Activated CD4-positive, alpha-beta T cell treated with anti-CD3 and anti-CD28 coated beads, Interleukin-2, amount 50 U/mL, for 16 hours (primary cell): ENCODE results near the gene ZNF391.
"Not testable (repeated sequence)": the region's sequence is repeated elsewhere in the genome, so short reads cannot be mapped to it uniquely, and the experiment has no call there.

Experiments
- DNase-seq: peaks from one replicate; pipeline ENCODE4 v3.0.0-alpha.2; 2020

Gene ZNF391

DNA sequence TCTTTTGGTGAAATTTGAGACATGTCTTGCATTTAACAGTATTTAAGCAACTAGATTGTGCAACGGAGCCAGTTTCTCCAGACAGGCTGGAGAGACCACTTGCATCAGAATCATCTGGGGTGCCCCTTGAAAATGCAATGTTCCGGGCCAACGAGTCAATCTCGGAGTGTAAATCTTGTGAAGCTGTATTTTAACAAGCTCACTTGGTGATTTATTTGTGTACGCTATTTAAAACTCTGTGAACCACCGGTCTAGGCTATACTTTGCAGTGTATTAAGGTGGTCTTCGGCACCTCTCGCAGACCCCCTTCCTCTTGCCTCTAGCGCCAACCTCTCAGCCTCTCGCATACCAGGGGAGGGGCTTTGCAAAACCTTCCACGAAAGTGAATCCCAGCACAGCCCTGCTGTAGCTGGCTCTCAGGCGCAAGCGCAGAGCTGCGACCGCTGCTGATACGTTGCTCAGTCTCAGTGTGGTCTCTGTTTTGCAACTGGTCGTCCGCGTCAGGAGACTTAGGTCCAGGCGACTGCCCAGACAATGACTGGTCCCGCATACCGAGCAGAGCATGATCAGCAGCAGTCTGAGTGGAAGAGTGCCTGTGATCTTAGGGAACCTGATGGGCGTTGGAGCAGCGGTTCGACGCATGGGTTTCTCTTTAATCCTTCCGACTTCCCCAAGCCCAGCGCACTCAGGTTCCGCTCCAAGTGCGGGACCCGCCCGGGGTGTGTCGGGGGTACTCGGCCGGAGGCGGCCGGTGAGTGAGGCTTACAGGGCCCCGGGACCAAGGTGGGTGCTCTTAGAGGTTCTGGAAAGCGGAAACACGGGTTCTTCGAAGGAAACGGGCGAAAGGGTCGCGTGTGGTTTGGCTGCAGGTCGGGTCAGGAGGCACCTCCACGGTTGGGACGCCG lies at the start of gene ZNF391:
TSS of gene ZNF391 (plus strand) at position 467 of the 905 bp plus-strand sequence. CDS start 11,612 bp downstream, outside the sequence.
- peak; percentile 73 for DNase-seq

- no peak for DNase-seq
These were observed 35.7 kb upstream of the ZNF391 start for GRCh38 chr6:27352850-27353249.

DNA sequence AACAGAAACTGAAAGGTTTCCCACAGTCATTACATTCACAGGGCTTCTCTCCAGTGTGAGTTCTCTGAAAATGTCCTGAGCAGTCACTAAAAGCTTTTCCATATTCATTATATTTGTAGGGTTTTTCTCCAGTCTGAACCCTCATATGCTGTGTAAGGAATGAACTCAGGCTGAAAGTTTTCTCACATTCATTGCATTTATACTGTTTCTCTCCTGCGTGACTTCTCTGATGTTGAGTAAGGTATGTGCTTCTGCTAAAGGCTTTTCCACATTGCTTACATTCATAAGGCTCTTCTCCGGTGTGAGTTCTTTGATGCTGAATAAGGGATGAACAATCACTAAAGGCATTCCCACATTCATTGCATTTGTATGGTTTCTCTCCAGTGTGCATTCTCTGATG lies 29.8 kb upstream of the ZNF391 start:
- no peak for DNase-seq

GRCh38 chr6:27359231-27359630 lies 29.3 kb upstream of the ZNF391 start:
- no peak for DNase-seq

DNA sequence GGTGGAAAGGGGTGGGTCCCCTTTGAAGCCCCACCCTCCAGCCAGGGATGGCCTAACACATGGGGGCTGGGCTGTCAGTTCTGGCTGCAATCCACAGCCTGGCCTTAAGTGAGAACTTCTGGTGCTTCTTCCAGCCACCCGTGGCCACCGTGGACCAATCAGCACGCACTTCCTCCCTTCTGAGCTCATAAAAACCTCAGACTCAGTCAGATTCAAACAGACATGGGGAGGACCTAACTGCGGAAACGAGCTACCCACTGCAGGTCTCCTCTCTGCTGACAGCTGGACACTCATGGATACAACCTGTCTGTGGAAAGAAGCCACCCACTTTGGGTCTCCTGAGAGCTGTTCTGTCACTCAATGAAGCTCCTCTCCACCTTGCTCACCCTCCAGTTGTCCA lies 20.4 kb upstream of the ZNF391 start:
- DNase-seq = no peak

DNA sequence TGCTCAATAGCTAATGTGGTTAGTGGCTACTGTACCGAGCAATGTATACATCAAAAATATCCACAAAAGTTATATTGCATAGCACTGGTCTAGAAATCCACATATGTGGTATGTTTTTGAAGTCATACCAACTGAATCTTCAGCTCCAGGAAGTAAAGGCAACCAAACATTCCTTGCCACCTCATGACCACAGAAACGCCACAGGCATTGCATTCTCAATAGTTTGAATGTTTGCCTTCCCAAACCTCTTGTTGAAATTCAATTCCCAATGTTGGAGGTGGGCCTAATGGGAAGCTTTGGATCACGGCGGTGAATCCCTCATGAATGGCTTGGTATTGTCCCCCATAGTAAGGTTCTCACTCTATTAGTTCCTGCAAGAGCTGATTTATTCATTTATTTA lies 18.2 kb upstream of the ZNF391 start:
- DNase-seq = no peak

DNA sequence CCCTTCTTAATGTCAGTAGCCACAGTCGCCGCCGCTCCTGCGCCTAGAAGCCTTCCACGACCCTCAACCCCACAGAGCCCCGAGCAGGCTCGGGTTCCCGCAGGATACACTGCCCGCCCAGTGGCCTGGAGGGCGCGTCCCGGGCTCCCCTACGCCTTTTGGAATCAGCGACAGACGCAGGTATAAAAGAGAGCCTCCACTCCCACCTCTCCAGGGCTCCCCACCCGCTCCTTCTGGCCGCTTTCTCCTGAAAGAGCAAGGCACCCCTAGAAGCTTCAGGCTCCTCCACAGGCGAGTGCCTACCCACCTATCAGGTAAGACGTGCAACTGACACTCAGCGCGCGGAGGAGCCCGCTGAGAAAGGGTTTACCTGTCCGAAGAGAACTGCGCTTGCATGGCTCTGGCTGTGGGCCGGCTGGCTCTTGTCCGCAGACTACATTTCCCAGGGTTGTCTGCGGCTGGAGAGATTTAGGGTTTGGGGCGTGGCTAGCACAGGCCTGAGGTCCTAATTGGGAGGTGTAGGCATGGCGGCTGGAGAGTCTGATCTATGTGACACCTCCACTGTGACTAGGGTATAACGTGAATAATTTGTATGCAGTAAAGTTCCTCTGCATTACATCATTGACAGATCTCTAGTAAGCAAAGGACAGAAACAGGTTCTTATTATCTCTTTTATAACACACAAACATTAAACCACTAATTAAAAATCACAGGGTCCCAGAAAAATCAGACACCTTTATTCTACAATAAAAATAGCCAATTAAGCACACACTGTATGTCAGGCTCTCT lies 13.5 kb upstream of the ZNF391 start:
- DNase-seq = peak; percentile 77

DNA sequence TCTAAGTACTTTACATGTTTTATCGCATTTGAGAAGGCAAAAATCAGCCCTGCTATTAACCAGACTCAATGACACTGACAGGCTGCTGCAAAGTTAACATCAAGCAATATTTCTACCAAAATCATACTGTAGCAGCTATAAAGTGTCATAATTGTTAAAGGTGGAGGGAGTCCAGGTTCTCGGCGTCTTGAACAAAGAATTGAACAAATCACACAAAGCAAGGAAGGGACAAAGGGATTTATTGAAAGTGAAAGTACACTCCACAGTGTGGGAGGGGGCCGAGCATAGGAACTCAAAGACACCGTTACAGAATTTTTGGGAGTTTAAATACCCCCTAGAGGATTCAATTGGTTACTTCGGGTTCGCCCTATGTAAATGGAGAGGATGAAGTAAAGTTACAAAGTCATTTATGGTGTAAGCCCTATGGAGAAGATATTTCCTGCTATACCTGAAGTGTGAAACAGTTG lies 12.9 kb upstream of the ZNF391 start:
- no peak for DNase-seq

- DNase-seq = not testable (repeated sequence)
These were observed 10.2 kb upstream of the ZNF391 start for GRCh38 chr6:27378406-27378805.

DNA sequence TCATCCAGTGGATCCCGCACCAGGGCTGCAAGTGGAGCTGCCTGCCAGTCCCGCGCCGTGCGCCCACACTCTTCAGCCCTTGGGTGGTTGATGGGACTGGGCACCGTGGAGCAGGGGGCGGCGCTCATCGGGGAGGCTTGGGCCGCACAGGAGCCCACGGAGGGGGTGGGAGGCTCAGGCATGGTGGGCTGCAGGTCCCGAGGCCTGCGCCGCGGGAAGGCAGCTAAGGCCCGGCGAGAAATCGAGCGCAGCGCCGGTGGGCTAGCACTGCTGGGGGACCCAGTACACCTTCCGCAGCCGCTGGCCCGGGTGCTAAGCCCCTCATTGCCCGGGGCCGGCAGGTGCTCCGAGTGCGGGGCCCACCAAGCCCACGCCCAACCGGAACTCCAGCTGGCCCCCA lies 7.6 kb upstream of the ZNF391 start:
- DNase-seq = not testable (repeated sequence)

- no peak for DNase-seq
These were observed 5.5 kb upstream of the ZNF391 start for GRCh38 chr6:27383011-27383410.

GRCh38 chr6:27383481-27383880 lies 5.1 kb upstream of the ZNF391 start:
- no peak for DNase-seq

GRCh38 chr6:27392623-27393022 lies 4.1 kb downstream of the ZNF391 start:
- no peak for DNase-seq

DNA sequence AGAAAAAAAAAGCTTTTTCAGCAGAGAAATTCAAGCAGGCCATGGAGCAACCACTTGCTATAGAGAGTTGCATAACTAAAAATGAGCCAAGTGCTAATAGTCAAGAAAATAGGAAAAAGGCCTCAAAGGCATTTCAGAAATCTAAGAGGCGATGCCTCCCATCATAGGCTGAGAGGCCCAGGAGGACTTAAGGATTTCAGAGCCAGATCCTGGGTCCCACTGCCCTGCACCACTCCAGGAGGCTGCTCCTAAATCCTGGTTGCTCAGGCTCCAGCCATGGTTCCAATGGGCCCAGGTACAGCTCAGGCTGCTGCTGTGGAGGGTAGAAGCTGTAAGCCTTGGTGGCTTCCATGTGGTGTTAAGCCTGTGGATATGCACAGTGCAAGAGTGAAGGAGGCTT lies 5.5 kb downstream of the ZNF391 start:
- no peak for DNase-seq

- no peak for DNase-seq
These were observed 12.5 kb downstream of the ZNF391 start for GRCh38 chr6:27400877-27401642.

DNA sequence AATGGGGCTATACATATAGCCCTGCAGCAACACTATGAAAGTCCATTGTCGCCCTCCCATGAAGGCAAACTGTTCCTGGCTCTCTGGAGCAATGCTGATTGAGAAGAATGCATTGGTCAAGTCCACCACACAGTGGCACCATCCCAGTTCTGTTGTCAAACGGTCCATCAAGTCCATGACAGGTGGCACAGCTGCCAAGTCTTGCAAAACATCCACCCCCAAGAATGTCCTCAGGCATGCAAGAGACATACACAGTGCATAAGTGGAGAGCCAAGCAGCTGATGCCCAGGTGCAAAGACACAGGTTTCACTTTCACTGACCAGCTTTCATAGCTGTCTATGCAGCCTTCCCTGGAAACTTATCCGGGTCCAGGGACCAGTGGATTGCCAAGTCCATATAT lies 17.5 kb downstream of the ZNF391 start:
- no peak for DNase-seq

- DNase-seq = no peak
These were observed 18.7 kb downstream of the ZNF391 start for GRCh38 chr6:27407153-27407814.

DNA sequence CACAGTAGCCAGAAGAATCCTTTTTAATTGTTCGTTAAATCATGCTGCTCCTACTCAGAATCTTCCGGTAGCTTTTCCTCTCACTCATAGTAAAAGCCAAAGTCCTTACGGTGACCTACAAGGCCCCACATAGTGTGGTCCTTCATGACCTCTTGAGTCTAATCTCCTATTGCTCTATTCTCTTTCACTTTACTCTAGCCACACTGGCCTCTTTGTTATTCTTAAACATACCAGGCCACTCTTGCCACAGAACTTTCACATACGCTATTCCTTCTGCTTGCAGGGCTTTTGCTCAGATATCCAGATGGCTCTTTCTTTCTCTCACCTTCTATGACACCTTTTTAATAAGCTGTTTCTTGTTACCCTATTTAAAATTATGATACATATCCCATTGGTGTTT lies 25.7 kb downstream of the ZNF391 start:
- DNase-seq = no peak

DNA sequence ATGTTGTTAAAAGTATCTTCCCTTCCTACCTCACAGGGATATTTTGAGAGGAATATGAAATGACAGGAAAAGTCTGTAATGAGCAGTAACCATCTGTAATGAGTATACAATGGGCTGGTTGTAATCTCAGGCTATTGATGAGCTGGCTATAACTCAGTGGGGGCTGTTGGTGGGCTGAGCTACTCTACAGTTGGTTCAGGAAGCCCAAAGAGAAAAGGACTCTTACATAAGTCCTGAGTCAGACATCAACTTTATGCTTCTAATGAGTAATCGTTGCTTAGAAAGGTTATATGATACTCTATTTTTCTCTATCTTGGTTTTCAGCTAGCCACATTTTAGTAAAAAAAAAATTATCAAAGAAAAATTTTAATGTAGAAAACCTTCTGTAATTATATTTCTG lies 26.4 kb downstream of the ZNF391 start:
- DNase-seq = no peak

DNA sequence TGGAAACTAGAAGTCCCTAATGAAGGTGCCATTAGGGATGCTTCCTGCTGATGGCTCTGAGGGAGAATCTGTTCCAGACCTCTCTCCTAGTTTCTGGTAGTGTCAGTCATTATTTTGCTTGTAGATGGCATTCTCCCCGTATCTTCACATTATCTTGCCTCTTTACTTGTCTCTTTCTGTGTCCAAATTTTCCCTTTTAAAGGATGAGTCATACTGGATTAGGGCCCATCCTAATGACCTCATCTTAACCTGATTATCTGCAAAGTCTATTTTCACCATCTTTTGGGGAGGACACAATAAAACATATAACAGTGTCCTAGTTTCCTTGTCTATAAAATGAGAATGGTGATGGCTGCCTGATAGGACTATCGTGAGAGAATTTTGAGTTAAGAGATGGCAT lies 27.3 kb downstream of the ZNF391 start:
- DNase-seq = no peak

DNA sequence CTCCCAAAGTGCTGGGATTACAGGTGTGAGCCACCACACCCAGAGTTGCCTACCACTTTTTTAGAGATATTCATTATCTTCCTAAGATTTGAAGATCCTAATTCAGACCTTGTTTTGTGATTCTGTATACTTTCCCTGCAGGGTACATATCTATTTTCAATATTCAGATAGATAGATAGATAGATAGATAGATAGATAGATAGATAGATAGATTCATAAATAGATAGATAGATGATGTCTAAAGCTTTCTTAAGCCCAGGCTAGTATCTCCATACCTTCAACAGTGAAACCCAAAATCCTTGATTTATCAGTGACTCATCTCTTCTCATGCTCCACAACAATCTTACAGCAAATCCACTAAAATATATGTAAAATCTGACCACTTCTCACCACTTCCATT lies 30.8 kb downstream of the ZNF391 start:
- DNase-seq = no peak

DNA sequence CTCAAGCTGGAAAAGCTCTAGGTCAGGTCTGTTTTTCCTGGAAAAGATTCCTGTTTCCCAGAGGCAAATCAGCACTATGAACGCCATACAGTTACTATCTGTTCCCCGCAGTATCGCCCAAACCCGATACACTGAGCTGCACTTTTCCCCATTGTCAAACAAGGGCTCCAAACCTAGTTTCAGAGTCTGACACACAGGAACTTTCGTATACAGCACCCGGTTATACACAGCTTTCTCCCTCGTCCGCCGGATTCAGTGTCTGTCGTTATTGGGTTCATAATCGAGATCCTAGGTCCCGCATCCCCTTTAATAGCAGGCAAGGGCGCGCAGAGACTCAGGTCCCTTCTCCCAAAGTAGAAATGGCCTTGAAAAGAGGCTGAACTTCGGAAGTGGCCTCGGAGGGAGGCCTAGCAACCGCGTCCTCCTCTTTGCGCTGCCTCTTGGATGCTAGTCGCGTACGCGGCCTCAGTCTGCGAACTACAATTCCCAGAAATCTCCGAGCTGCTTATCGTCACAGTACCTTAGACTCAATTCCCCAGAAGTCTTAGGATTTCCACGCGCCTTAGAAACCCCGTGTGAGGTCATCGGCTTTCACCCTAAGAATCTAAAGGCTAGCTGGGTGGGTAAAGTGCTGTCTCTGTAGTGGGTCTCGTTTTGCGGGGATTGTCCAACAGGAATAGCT lies 34.2 kb downstream of the ZNF391 start:
- no peak for DNase-seq
